Mesendoderm (in vitro differentiated cells): ENCODE results near the gene PRKAR1B.

Experiments
- DNase-seq: peaks from one replicate; pipeline ENCODE4 v3.0.0; 2013
- H2AK5ac ChIP-seq: 2 replicates; pipeline ENCODE4 v1.6.1; 2013; ENCODE audit warnings: low read length, inconsistent platforms
- H2BK120ac ChIP-seq: 2 replicates; pipeline ENCODE4 v1.6.1; 2013; ENCODE audit warnings: low read depth, mild to moderate bottlenecking, low read length, moderate library complexity, mixed read lengths
- H2BK15ac ChIP-seq: replicated peaks from 2 replicates; pipeline ENCODE4 v1.6.1; 2013; ENCODE audit warnings: low read depth, mild to moderate bottlenecking, moderate library complexity
- H2BK5ac ChIP-seq: 2 replicates; pipeline ENCODE4 v1.6.1; 2013; ENCODE audit warnings: low read length, inconsistent platforms
- H3K18ac ChIP-seq: 2 replicates; pipeline ENCODE4 v1.6.1; 2013; ENCODE audit warnings: mild to moderate bottlenecking, low read length, mixed read lengths
- H3K23ac ChIP-seq: one replicate; pipeline ENCODE4 v1.6.1; 2013; ENCODE audit warnings: low read length
- H3K27ac ChIP-seq: 2 replicates; pipeline ENCODE4 v1.5.1; 2013; ENCODE audit warnings: low read depth, mild to moderate bottlenecking, inconsistent platforms, low read length, moderate library complexity
- H3K27me3 ChIP-seq: 2 replicates; pipeline ENCODE4 v1.6.1; 2013; ENCODE audit warnings: low read length, control low read depth, mild to moderate bottlenecking, inconsistent platforms; ENCODE audit not compliant: insufficient read depth, poor library complexity
- H3K36me3 ChIP-seq: 2 replicates; pipeline ENCODE4 v1.6.1; 2013; ENCODE audit warnings: low read length, inconsistent platforms; ENCODE audit not compliant: control insufficient read depth, insufficient read depth
- H3K4ac ChIP-seq: one replicate; pipeline ENCODE4 v1.6.1; 2013; ENCODE audit warnings: low read depth, mild to moderate bottlenecking, low read length, moderate library complexity
- H3K4me1 ChIP-seq: 2 replicates; pipeline ENCODE4 v1.6.1; 2013; ENCODE audit warnings: low read depth, low read length, inconsistent platforms; ENCODE audit not compliant: control insufficient read depth
- H3K4me2 ChIP-seq: 2 replicates; pipeline ENCODE4 v1.6.1; 2013; ENCODE audit warnings: low read length
- H3K4me3 ChIP-seq: 2 replicates; pipeline ENCODE4 v1.5.1; 2013; ENCODE audit warnings: mild to moderate bottlenecking, low read length
- H3K56ac ChIP-seq: one replicate; pipeline ENCODE4 v1.6.1; 2013; ENCODE audit warnings: low read length
- H3K79me1 ChIP-seq: 2 replicates; pipeline ENCODE4 v1.6.1; 2013; ENCODE audit warnings: low read length, inconsistent platforms
- H3K79me2 ChIP-seq: 2 replicates; pipeline ENCODE4 v1.6.1; 2013; ENCODE audit warnings: mild to moderate bottlenecking, low read length; ENCODE audit not compliant: control insufficient read depth, insufficient read depth
- H3K9ac ChIP-seq: 2 replicates; pipeline ENCODE4 v1.6.1; 2013; ENCODE audit warnings: low read length, inconsistent platforms
- H4K5ac ChIP-seq: one replicate; pipeline ENCODE4 v1.6.1; 2013; ENCODE audit warnings: low read length
- H4K8ac ChIP-seq: one replicate; pipeline ENCODE4 v1.6.1; 2013; ENCODE audit warnings: low read depth, mild to moderate bottlenecking, control low read depth, low read length, moderate library complexity
- WGBS: extraction: QIAGEN DNeasy Blood & Tissue Kit; methylation state at CpG from one replicate; pipeline ENCODE4 v1.1.7; 2013; ENCODE audit warnings: low lambda C conversion rate, missing lambda C conversion rate; ENCODE audit not compliant: insufficient coverage; ENCODE audit errors: extremely low coverage; 5-methylcytosine and 5-hydroxymethylcytosine counted together

PRKAR1B gene

GRCh38 chr7:767941-768731, 41.1 kb upstream of the PRKAR1B start:
- Histone ChIP-seq H3K36me3 (peaks cover 6% of the 10 kb centered on the region), H3K9ac (no peak overlapping the region), H2AK5ac (no peak overlapping the region), H2BK15ac (no peak overlapping the region), H3K4ac (no peak overlapping the region), H3K4me1 (no peaks in the 10 kb centered on the region), H2BK5ac (no peak overlapping the region), H3K79me2 (no peaks in the 10 kb centered on the region), H3K27me3 (no peaks in the 10 kb centered on the region), H4K5ac (no peak overlapping the region), H3K4me3 (no peak overlapping the region), H3K4me2 (no peak overlapping the region), H2BK120ac (no peak overlapping the region), H3K18ac (no peak overlapping the region), H3K23ac (no peak overlapping the region), H4K8ac (no peak overlapping the region), H3K79me1 (no peaks in the 10 kb centered on the region), H3K56ac (no peak overlapping the region), H3K27ac (no peak overlapping the region)
- no CpG with 5 or more reads among the region's 65 CpGs for WGBS
- DNase-seq = no peak

GRCh38 chr7:767580-767940, 40.5 kb upstream of the PRKAR1B start:
- WGBS = no CpG with 5 or more reads among the region's 21 CpGs
- H2BK5ac ChIP-seq = no peak overlapping the region
- peaks cover 6% of the 10 kb centered on the region for H3K36me3 ChIP-seq
- no peak overlapping the region for H2AK5ac ChIP-seq
- H3K4me2 ChIP-seq = no peak overlapping the region
- no peak overlapping the region for H3K9ac ChIP-seq
- no peak overlapping the region for H3K18ac ChIP-seq
- H4K8ac ChIP-seq = no peak overlapping the region
- no peak overlapping the region for H3K56ac ChIP-seq
- H3K27ac ChIP-seq = no peak overlapping the region
- H3K27me3 ChIP-seq = no peaks in the 10 kb centered on the region
- no peak overlapping the region for H3K4me3 ChIP-seq
- H3K79me2 ChIP-seq = no peaks in the 10 kb centered on the region
- DNase-seq = no peak
- H2BK15ac ChIP-seq = no peak overlapping the region
- H3K23ac ChIP-seq = no peak overlapping the region
- no peaks in the 10 kb centered on the region for H3K4me1 ChIP-seq
- H4K5ac ChIP-seq = no peak overlapping the region
- no peaks in the 10 kb centered on the region for H3K79me1 ChIP-seq
- H3K4ac ChIP-seq = no peak overlapping the region
- H2BK120ac ChIP-seq = no peak overlapping the region

DNA sequence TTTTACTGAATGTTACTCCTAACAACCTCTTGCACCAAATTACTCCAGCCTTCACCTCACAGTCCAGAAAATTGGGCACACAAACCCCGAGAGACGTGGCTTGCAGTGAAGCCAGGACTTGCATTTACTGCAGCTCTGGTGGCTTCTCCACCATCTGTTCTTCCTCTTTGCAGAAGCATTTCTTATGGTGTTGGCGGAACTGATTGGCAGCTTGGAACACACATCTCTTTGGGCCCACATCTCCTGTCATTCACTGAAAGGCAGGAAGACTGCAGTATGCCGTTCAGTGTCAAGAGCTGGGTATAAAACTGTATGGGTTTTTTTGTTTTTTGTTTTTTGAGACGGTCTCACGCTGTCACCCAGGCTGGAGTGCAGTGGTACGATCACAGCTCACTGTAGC, 38.3 kb upstream of the PRKAR1B start:
- H3K18ac ChIP-seq = no peak overlapping the region
- no peak overlapping the region for H4K5ac ChIP-seq
- no peak overlapping the region for H2BK120ac ChIP-seq
- WGBS = no CpG with 5 or more reads among the region's 7 CpGs
- no peaks in the 10 kb centered on the region for H3K27me3 ChIP-seq
- H3K23ac ChIP-seq = no peak overlapping the region
- H3K27ac ChIP-seq = no peak overlapping the region
- no peaks in the 10 kb centered on the region for H3K79me1 ChIP-seq
- H2AK5ac ChIP-seq = no peak overlapping the region
- H3K79me2 ChIP-seq = no peaks in the 10 kb centered on the region
- no peak overlapping the region for H3K4me3 ChIP-seq
- no peak overlapping the region for H4K8ac ChIP-seq
- DNase-seq = no peak
- H3K56ac ChIP-seq = no peak overlapping the region
- peaks cover 7% of the 10 kb centered on the region for H3K36me3 ChIP-seq
- no peak overlapping the region for H2BK15ac ChIP-seq
- no peak overlapping the region for H2BK5ac ChIP-seq
- no peaks in the 10 kb centered on the region for H3K4me1 ChIP-seq
- H3K9ac ChIP-seq = no peak overlapping the region
- no peak overlapping the region for H3K4ac ChIP-seq
- no peak overlapping the region for H3K4me2 ChIP-seq

GRCh38 chr7:763762-764161, 36.7 kb upstream of the PRKAR1B start:
- Histone ChIP-seq H2BK15ac (no peak overlapping the region), H4K5ac (no peak overlapping the region), H3K79me2 (no peaks in the 10 kb centered on the region), H3K36me3 (peaks cover 11% of the 10 kb centered on the region), H3K9ac (no peak overlapping the region), H3K4ac (no peak overlapping the region), H3K79me1 (no peaks in the 10 kb centered on the region), H3K56ac (no peak overlapping the region), H2AK5ac (no peak overlapping the region), H3K18ac (no peak overlapping the region), H3K27ac (no peak overlapping the region), H4K8ac (no peak overlapping the region), H3K4me2 (no peak overlapping the region), H3K4me1 (no peaks in the 10 kb centered on the region), H3K23ac (no peak overlapping the region), H3K4me3 (no peak overlapping the region), H2BK120ac (no peak overlapping the region), H2BK5ac (no peak overlapping the region), H3K27me3 (no peaks in the 10 kb centered on the region)
- no peak for DNase-seq
- WGBS = no CpG with 5 or more reads among the region's 19 CpGs

- Histone ChIP-seq H3K27me3 (no peaks in the 10 kb centered on the region), H3K4me1 (no peaks in the 10 kb centered on the region), H2BK120ac (no peak overlapping the region), H3K56ac (no peak overlapping the region), H3K79me1 (no peaks in the 10 kb centered on the region), H3K27ac (no peak overlapping the region), H4K8ac (no peak overlapping the region), H2BK5ac (no peak overlapping the region), H3K4ac (no peak overlapping the region), H2BK15ac (no peak overlapping the region), H3K18ac (no peak overlapping the region), H3K79me2 (no peaks in the 10 kb centered on the region), H3K36me3 (peaks cover 13% of the 10 kb centered on the region), H2AK5ac (no peak overlapping the region), H3K9ac (no peak overlapping the region), H3K4me2 (no peak overlapping the region), H4K5ac (no peak overlapping the region), H3K4me3 (no peak overlapping the region), H3K23ac (no peak overlapping the region)
- no peak for DNase-seq
- no CpG with 5 or more reads among the region's 5 CpGs for WGBS
Measured at GRCh38 chr7:762885-763284, 35.8 kb upstream of the PRKAR1B start.

DNA sequence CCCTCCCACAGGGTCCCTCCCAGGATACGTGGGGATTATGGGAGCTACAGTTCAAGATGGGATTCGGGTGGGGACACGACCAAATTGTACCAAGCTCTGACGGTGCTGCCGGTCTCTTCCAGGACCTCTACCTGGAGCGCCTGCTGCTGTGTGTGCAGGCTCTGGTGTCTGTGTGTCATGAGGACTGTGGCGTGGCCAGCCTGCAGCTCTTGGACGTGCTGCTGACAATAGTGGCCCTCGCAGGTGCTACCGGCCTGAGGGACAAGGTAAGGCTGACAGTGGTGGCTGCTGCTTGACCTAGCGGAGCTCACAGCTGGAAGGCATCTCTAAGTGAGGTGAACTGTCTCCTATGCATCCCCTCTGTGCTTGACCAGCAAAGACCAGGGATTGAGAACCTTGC, 34.5 kb upstream of the PRKAR1B start:
- Histone ChIP-seq H3K18ac (no peak overlapping the region), H3K4me3 (no peak overlapping the region), H2BK120ac (no peak overlapping the region), H2AK5ac (no peak overlapping the region), H2BK5ac (no peak overlapping the region), H3K56ac (peak overlapping the region; percentile 25), H3K36me3 (peaks cover 13% of the 10 kb centered on the region), H3K4me1 (no peaks in the 10 kb centered on the region), H3K27ac (no peak overlapping the region), H3K4ac (no peak overlapping the region), H3K27me3 (no peaks in the 10 kb centered on the region), H3K4me2 (no peak overlapping the region), H4K5ac (no peak overlapping the region), H3K79me2 (no peaks in the 10 kb centered on the region), H3K79me1 (no peaks in the 10 kb centered on the region), H2BK15ac (no peak overlapping the region), H4K8ac (no peak overlapping the region), H3K9ac (no peak overlapping the region), H3K23ac (no peak overlapping the region)
- no peak for DNase-seq
- WGBS = no CpG with 5 or more reads among the region's 11 CpGs
